GM19238 (cell line): ENCODE results near the gene TRIP13.
"Not testable (repeated sequence)": the region's sequence is repeated elsewhere in the genome, so short reads cannot be mapped to it uniquely, and the experiment has no call there.

Source experiments
- DNase-seq: peaks from one replicate; pipeline ENCODE4 v3.0.0; 2011; ENCODE audit warnings: low spot score; ENCODE audit not compliant: insufficient read length

The TRIP13 gene

DNA sequence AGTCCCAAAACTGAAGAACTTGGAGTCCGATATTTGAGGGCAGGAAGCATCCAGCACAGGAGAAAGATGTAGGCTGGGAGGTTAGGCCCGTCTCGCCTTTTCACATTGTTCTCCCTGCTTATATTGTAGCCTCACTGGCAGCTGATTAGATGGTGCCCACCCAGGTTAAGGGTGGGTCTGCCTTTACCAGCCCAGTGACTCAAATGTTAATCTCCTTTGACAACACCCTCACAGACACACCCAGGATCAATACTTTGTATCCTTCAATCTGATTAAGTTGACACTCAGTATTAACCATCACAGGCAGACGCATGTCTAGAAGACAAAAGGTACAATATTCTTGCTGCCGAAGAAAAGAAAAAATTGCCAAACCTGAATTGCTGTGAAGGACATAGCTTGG, 26.0 kb downstream of the TRIP13 start:
- not testable (repeated sequence) for DNase-seq

- no peak for DNase-seq
Observed at GRCh38 chr5:919356-920000, 26.8 kb downstream of the TRIP13 start.

- no peak for DNase-seq
Observed at GRCh38 chr5:920321-920720, 27.6 kb downstream of the TRIP13 start.

DNA sequence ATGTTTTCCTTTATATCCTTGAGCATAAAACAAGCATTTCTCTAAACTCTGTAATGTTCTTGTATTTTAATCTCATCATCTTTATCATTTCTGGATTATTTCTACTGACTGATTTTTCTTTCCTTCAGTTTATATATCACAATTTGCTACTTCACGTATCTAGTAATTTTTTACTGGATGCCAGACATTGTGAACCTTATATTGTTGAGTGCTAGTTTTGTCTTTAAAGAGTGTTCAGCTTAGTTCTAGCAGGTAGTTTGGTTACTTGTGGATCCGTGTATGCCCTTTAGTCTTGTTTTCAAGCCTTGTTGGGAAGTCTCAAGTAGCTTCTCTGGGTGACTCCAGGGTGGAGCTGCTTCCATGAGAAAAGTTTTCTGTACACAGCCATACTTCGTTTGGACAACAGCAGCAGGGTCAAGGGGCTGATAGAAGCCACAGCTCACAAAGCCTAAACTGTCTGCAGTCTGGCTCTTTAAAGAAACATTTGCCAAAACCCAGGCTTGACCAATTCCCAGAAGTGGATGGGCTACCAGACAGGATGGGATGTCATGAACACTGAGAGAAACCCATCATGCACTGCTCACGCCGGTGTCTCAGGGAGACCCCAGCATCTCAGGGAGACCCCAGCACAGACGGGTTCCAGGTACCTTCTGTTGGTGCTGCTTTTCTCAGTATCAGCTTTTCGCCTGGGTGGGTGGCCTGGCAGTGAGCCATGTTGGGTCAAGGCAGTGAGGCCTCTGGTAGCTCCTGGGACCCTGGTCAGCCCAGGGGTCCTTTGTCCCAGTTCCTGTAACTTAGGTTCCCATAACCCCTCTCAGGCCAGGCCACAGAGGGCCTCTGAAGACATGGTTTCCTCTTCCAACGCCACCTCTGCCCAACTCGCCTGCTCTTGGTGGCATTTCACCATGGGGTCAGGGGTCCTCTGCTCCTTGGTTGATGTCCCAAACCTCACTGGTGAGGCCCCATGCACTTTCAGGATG, 29.1 kb downstream of the TRIP13 start:
- DNase-seq: no peak

GRCh38 chr5:922436-923280, 30.0 kb downstream of the TRIP13 start:
- no peak for DNase-seq

DNA sequence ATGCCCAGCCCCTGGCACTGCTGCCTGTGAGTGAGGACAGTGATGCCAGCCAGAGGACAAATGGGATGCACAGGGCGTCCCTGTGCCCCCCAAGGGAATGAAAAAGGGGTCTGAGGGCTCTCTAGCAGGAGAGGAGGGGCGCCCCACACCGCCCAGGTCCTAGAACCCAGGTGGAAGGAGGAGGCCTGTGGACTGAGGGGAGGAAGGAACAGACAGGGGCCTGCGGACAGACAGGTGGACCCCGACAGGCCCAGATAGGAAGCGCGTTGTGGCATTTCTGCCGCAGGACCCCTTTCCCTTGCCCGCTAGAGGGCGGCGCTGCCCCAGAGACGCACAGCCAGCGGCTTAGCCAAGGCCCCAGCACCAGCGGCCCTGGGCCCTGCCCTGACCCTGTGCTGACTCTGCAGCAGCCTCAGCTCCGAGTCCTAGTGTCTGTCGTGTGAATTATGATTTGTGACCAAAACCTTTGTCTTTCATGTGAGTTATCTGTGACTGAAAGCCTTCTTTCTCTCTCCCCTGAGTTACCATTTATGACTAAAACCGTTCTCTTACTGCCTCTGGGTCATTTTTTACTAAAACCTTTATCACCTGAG, 30.7 kb downstream of the TRIP13 start:
- DNase-seq: peak; percentile 89

DNA sequence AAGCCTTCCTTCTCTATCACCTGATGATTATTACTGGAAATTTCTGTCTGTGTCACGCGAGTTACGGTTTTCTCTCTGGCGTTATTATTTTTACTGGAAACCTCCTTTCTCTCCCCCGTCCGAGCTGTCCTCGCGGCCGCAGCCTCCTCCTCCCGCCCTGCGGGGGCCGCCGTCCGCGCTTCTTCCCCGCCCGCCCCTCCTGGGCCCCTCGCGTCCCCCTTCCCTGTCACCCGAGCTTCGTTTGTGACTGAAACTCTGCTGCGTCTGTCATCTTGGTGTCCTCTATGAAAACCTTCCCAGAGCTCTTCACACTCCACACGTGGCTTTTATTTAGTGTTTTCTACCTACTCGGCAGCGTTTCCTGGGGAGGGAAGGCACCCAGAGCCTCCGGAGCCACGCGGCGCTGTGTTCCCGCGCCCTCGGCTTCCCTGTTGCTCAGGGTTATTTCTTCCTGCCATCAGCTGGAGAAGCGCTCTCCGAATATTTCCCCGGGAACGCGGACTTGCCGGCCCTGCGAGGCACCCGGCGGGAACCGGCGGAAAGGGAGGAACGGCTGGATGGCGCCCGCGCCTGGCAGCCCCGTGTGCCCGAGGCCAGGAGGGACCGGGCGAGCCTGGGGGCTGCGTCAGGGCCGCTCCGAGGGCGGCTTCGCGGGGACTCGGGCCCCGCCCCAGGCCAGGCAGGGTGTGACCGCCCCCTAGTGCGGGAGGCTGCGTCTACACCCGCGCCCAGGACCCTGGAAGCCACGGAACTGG, 33.9 kb downstream of the TRIP13 start:
- peak; percentile 27 for DNase-seq

DNA sequence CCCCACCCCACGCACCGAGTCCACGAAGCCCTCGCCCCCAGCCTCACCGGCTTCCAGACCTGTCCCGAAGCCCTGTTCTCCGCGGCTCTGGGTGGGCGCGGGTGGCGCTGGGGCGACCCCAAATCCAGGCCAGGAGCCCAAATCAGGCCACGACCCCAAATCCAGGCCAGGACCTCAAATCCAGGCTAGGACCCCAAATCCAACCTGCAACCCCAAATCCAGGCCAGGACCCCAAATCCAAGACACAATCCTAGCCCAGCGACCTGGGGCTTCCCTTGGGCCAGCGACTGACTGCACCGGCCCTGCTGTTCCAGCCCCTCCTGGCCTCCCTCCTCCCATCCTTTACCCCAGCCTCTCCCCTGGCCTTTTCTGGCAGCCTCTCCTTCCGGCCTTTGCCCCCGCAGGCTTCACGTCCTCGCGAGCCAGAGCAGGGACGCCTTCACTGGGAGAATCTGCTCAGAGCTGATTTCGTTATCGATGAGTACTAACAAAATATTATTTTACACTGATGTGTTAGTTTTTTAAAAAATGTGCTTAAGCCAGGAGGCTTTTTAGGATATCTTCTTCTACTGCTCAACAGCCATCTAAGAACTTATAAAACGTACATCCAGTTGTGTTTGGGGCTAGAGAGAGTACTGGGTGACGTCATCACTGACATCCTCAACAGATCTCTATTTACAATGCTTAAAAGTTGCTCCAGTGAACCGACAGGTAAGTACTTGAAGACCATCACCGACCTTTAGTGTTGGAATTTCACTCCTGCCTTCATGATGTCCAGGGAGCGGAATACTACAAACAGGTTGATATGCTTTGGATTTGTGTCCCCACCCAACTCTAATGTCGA, 34.7 kb downstream of the TRIP13 start:
- DNase-seq: no peak

DNA sequence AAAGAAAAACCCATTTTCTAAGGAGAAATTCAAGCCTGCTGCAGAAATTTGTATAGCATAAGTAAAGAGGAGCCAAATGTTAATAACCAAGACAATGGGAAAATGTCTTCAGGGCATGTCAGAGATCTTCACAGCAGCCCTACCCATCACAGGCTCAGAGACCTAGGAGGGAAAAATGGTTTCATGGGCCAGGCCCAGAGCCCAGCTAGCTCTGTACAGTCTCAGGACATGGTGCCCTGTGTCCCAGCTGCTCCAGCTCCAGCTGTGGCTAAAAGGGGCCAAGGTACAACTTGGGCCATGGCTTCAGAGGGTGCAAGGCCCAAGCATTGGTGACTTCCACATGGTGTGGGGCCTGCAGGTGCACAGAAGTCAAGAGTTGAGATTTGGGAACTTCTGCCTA, 36.5 kb downstream of the TRIP13 start:
- not testable (repeated sequence) for DNase-seq

DNA sequence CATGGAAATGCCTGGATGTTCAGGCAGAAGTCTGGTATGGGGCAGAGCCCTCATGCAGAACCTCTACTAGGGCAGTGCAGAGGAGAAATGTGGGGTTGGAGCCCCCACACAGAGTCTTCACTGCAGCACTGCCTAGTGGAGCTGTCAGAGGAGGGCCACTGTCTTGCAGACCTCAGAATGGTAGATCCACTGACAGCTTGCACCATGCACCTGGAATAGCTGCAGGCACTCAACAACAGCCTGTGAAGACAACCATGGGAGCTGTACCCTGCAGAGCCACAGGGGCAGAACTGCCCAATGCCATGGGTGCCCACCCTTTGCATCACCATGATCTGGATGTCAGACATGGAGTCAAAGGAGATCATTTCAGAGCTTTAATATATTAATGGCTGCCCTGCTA, 36.9 kb downstream of the TRIP13 start:
- DNase-seq: no peak

DNA sequence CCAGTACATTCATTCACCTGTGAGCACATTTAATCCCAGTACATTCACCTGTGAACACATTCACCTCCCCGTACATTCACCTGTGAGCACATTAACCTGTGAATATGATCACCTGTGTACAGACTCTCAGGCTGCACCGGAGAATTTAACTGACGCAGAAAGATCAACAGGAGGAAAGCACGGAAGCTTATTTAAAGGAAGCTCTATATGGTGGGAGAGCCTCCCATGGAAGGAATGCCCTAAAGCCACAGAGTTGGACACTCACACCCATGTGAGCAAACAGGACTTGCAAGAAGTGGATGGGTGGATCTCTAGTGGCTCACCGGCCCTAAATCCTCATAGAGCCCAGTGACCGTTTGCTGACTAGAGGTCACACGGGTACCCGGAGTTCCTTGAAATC, 38.2 kb downstream of the TRIP13 start:
- no peak for DNase-seq

DNA sequence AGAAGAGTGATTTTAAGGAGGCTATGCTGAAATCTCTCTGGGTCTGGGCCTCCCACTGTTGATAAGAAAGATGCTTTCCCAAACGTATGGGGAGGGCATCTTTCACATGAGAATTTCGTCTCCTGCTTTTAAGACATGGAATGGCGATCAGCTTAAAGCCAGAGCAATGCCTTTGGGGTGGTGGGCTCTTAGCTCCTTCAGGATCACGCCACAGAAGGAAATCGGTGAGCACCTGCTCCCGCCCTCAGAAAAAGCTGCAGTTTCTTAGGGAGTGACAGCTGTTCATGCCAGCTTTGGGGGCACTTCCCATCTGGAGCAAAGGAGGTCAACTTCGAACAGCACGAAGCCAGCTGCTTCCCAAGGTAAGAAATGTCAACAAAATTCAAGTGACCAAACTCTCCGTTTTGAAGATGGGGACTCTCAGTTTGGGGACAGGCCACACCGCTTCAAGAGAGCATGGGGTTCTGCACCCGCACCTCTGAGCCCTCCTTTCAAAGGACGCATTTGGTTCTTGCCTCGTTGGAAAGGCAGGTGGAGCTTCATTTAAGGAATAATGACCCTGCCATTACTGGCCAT, 39.0 kb downstream of the TRIP13 start:
- DNase-seq: no peak

- DNase-seq: no peak
Observed at GRCh38 chr5:932151-932627, 39.5 kb downstream of the TRIP13 start.

GRCh38 chr5:932628-933250, 40.1 kb downstream of the TRIP13 start:
- no peak for DNase-seq

GRCh38 chr5:933251-933861, 40.7 kb downstream of the TRIP13 start:
- no peak for DNase-seq

DNA sequence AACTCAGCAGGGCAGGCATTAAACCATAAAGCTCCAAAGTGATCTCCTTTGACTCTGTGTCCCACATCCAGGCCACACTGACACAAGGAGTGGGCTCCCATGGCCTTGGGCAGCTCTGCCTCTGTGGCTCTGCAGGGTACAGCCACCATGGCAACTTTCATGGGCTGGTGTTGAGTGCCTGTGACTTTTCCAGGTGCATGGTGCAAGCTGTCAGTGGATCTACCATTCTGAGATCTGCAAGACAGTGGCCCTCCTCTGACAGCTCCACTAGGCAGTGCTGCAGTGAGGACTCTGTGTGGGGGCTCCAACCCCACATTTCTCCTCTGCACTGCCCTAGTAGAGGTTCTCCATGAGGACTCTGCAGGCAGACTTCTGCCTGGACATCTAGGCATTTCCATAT, 41.3 kb downstream of the TRIP13 start:
- DNase-seq: not testable (repeated sequence)

- not testable (repeated sequence) for DNase-seq
Observed at GRCh38 chr5:934381-934967, 41.8 kb downstream of the TRIP13 start.
